ENCODE results near the gene ATRNL1.

Gene ATRNL1

GRCh38 chr10:115854740-115855435 lies 761.7 kb downstream of the ATRNL1 start:
- no peak for DNase-seq

DNA sequence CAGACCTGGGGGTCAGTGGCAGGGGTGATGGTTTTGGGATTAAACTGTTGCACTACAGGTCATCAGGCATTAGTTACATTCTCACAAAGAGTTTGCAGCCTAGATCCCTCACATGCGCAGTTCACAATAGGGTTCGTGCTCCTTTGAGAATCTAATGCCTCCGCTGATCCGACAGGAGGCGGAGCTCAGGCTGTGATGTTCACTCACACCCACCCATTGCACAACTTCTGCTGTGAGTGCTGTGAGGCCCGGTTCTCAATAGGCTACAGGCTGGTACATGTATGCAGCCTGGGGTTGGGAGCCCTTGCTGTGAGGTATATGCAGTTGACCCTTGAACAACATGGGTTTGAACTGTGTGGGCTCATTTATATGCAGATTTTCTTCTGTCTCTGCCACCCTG lies 763.4 kb downstream of the ATRNL1 start:
- no peak for DNase-seq

GRCh38 chr10:115857856-115858255 lies 764.7 kb downstream of the ATRNL1 start:
- no peak for DNase-seq

GRCh38 chr10:115860182-115861107 lies 767.3 kb downstream of the ATRNL1 start:
- no peak for DNase-seq

DNA sequence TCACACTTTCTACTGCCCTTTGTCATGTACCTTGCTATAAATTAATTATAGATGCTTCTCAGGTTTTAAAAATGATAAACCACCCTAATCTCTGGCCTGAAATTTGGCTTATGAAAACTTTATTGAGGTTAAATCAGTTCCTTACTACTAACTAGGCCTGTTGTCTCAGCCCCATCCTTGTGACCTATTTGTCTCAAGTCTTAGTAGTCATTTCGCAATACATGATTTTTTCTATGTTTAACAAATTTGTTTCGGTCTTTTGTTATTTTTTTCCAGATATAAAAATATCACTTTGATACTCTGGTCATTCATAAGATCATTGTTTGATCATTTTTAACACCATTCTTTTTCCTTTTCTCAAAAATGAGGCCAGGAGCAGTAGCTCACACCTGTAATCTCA lies 768.3 kb downstream of the ATRNL1 start:
- DNase-seq: no peak

GRCh38 chr10:115861864-115862263 lies 768.7 kb downstream of the ATRNL1 start:
- no peak for DNase-seq

DNA sequence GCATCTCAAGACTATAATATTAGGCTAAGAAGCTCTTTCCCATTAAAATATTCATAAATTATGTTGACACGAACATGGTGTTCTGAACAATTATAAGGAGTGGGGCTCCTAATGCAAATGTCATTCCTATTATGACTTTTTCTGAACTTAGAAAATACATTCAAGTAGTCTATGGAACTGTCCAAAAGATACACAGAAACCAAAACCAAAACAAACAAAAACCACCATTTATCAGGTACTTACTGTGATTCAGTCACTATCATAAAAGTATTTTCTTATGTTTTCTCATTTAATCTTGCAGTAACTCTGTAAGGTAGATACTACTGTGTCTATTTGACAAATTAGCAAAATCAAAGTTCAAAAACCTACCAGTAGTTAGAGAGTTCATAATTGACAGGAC lies 773.0 kb downstream of the ATRNL1 start:
- DNase-seq: no peak

DNA sequence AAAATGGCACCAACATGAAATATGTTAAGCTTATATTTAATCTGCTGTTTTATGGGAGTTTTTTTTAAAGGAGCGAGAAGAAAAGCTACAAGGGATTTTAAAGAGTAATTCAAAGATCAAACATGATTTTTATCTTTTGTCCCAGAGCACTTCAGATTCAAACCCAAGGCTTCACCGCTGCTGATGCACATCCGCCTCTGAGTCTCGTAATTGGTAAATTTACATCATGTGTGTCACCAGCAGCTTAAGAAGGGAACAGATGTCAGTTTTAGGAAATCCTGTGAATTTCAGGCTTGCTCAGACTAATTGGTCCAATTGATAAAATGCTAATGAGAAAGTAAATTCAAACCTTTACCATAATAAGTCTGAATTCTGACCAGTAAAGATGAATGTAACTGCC lies 773.5 kb downstream of the ATRNL1 start:
- DNase-seq: no peak

- DNase-seq: no peak
Measured at GRCh38 chr10:115867305-115867704, 774.1 kb downstream of the ATRNL1 start.

DNA sequence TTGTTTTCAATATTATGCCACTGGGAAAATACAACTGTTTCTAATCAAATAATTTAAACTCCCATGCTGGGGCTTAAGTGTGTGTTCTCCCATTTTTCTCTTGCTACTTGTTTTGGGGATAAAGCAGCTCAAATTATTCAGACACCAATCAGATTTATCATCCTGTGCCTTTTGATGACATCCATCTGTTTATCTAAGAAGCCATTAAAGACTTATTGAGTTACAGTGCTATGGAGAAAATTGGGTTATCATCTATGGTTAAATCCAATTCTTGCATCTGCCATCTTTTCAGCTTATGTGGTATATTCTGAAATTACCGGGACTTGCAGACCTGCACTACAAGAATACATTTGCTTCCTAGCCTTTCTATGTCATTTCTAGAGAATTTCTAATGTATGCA lies 778.7 kb downstream of the ATRNL1 start:
- no peak for DNase-seq

- DNase-seq: no peak
Measured at GRCh38 chr10:115875172-115875571, 782.0 kb downstream of the ATRNL1 start.

- DNase-seq: no peak
Measured at GRCh38 chr10:115879372-115880089, 786.4 kb downstream of the ATRNL1 start.

GRCh38 chr10:115882021-115882420 lies 788.9 kb downstream of the ATRNL1 start:
- DNase-seq: no peak

- DNase-seq: no peak
Measured at GRCh38 chr10:115883372-115883771, 790.2 kb downstream of the ATRNL1 start.

GRCh38 chr10:115884331-115884730 lies 791.2 kb downstream of the ATRNL1 start:
- no peak for DNase-seq

GRCh38 chr10:115895166-115895565 lies 802.0 kb downstream of the ATRNL1 start:
- no peak for DNase-seq

DNA sequence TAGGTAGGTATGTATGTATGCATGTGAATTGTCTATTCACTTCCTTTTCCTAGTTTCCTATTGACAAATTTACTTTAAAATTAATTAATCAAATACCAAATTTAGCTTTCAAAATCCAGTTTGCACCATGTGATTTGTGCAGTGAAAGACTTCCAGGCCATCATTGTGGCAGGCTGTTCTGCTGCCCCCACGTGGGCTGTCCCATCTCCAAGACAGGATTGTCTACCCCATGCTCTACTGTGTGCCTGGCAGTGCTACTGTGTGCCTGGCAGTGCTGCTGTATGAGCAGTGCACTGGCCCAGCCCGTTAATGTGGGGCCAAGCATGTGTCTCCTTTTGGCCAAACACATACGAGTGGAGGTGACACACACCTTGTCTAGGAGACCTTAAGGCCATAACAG lies 805.1 kb downstream of the ATRNL1 start:
- DNase-seq: no peak

GRCh38 chr10:115902596-115902995 lies 809.4 kb downstream of the ATRNL1 start:
- no peak for DNase-seq

GRCh38 chr10:115903207-115903606 lies 810.0 kb downstream of the ATRNL1 start:
- DNase-seq: no peak

DNA sequence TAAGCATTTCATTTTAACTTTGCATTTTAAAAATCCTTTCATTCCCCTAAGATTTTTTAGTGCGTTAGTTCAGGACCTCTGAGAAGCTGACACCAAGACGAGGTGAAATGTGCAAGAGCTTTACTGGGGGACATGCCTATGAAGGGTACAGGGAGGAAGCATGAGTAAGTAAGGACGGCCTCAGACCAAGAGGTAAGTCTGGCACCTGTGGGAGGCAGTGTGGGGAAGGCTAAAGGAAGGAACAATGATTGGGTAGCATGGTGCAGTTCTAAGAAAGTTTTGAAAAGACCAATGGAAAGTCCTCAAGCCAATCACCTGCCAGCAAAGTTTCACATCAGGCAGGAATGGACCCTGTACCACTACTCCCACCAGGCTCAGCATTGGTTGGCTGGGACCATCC lies 810.7 kb downstream of the ATRNL1 start:
- no peak for DNase-seq

DNA sequence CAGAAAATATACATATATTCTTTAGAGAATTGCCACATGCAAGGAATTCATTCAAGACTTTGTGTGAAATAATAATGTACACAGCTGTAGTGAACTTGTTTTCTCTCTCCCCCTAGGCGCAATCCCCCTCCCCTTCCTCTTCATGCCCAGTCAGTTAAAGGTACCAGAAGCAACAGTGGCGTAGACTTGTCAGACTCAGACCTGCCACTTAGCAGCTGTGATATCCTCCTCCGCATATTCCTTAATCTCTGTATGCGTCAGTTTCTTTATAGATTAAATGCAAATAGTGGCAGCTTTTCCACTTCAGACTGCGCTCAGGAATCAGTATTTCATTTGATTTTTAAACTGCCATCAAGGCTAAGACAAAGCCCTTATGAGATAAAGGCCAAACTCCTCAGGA lies 815.9 kb downstream of the ATRNL1 start:
- DNase-seq: no peak

DNA sequence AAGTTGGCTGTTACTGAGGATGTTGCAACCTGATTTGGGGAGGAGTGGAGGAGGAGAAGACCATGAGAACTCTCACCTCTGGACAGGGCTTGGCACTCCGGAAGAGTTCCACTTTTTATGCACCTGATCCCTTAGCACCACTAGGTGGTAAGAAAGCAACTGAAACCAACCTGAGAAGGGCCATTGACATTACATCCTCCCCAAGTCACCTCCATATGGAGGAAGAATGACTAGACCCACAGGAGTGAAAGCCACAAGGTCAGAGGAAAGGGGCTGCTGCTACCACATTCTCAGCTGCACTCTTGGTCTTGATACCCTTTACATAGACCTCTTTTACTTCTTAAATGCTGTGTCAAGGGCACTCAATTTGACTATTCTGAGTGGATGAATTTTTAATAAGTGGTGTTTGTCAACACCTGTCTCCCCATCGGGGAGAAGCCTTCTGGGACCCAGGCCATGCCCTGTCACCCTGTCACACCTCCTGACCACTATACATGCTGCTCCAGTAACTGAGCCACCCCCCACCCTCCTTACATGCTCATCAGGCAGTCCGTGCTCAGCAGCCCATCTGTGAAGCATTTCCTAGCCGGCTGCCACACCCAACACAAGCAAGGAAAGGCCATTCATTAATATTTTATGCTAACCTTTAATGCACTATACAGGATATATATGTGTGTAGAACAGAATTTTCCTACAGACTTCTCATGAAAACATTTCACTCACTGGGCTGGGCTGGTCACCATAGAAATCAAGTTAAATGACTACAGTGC lies 817.0 kb downstream of the ATRNL1 start:
- DNase-seq: no peak

DNA sequence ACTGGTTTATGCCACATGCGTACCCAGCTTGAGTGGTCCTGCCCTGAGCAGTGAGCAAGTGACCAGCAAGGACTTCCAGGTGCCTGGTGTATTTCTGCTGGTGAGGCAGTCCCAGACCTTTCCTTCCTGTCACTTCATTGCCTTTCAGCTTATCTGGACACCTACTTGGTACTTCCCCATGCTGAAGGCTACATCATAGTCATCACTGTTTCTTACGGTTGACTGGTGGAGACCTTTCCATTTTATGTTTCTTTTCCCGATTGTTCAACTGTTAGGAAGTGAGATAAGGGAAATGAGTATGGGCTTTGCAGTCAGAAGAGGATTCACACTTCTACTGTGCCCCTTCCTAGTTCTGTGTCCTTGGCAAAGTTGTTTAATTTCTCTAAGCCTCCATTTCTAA lies 821.3 kb downstream of the ATRNL1 start:
- DNase-seq: no peak
